Measurements from ENCODE around the gene OR52I2.

The OR52I2 gene

GRCh38 chr11:4581443-4581842 is at the start of gene OR52I2:
OR52I2 (plus strand) TSS chr11:4581743.
- no peaks in the 10 kb centered on the region for H3K27me3 ChIP-seq (ENCODE audit: low read depth, low read length)
- no peaks in the 10 kb centered on the region for H3K4me1 ChIP-seq (ENCODE audit: control insufficient read depth in 1 of 2, insufficient read depth in 2 of 2, low read length in 2 of 2)
- H3K27ac ChIP-seq (ENCODE audit: low read length), result no peak within 1 kb of the TSS
- no peaks in the 10 kb centered on the region for H3K9me3 ChIP-seq (ENCODE audit: control insufficient read depth in 1 of 2, low read length in 2 of 2)
- H3K36me3 ChIP-seq (ENCODE audit: control insufficient read depth in 1 of 2, insufficient read depth in 2 of 2, low read length in 2 of 2), result no peaks in the 10 kb centered on the region
- no peak within 1 kb of the TSS for H3K4me3 ChIP-seq (ENCODE audit: low read depth in 1 of 2, low read length in 2 of 2)

GRCh38 chr11:4539603-4540219 is 41.8 kb upstream of the OR52I2 start:
- Histone ChIP-seq H3K4me3 (ENCODE audit: low read depth in 1 of 2, low read length in 2 of 2) (no peak overlapping the region), H3K27ac (ENCODE audit: low read length) (no peak overlapping the region), H3K36me3 (ENCODE audit: control insufficient read depth in 1 of 2, insufficient read depth in 2 of 2, low read length in 2 of 2) (no peaks in the 10 kb centered on the region), H3K27me3 (ENCODE audit: low read depth, low read length) (no peaks in the 10 kb centered on the region), H3K9me3 (ENCODE audit: control insufficient read depth in 1 of 2, low read length in 2 of 2) (no peaks in the 10 kb centered on the region), H3K4me1 (ENCODE audit: control insufficient read depth in 1 of 2, insufficient read depth in 2 of 2, low read length in 2 of 2) (no peaks in the 10 kb centered on the region)

GRCh38 chr11:4541071-4541470 is 40.5 kb upstream of the OR52I2 start:
- no peaks in the 10 kb centered on the region for H3K9me3 ChIP-seq (ENCODE audit: control insufficient read depth in 1 of 2, low read length in 2 of 2)
- no peaks in the 10 kb centered on the region for H3K4me1 ChIP-seq (ENCODE audit: control insufficient read depth in 1 of 2, insufficient read depth in 2 of 2, low read length in 2 of 2)
- no peak overlapping the region for H3K27ac ChIP-seq (ENCODE audit: low read length)
- no peaks in the 10 kb centered on the region for H3K27me3 ChIP-seq (ENCODE audit: low read depth, low read length)
- H3K36me3 ChIP-seq (ENCODE audit: control insufficient read depth in 1 of 2, insufficient read depth in 2 of 2, low read length in 2 of 2), result no peaks in the 10 kb centered on the region
- H3K4me3 ChIP-seq (ENCODE audit: low read depth in 1 of 2, low read length in 2 of 2), result no peak overlapping the region

GRCh38 chr11:4543561-4543960 is 38.0 kb upstream of the OR52I2 start:
- Histone ChIP-seq H3K27me3 (ENCODE audit: low read depth, low read length) (no peaks in the 10 kb centered on the region), H3K4me3 (ENCODE audit: low read depth in 1 of 2, low read length in 2 of 2) (no peak overlapping the region), H3K9me3 (ENCODE audit: control insufficient read depth in 1 of 2, low read length in 2 of 2) (no peaks in the 10 kb centered on the region), H3K4me1 (ENCODE audit: control insufficient read depth in 1 of 2, insufficient read depth in 2 of 2, low read length in 2 of 2) (no peaks in the 10 kb centered on the region), H3K36me3 (ENCODE audit: control insufficient read depth in 1 of 2, insufficient read depth in 2 of 2, low read length in 2 of 2) (no peaks in the 10 kb centered on the region), H3K27ac (ENCODE audit: low read length) (no peak overlapping the region)

- Histone ChIP-seq H3K27me3 (ENCODE audit: low read depth, low read length) (no peaks in the 10 kb centered on the region), H3K4me1 (ENCODE audit: control insufficient read depth in 1 of 2, insufficient read depth in 2 of 2, low read length in 2 of 2) (no peaks in the 10 kb centered on the region), H3K4me3 (ENCODE audit: low read depth in 1 of 2, low read length in 2 of 2) (no peak within 1 kb of the TSS), H3K9me3 (ENCODE audit: control insufficient read depth in 1 of 2, low read length in 2 of 2) (peaks cover 0 to under 1% of the 10 kb centered on the region in 2 donors), H3K36me3 (ENCODE audit: control insufficient read depth in 1 of 2, insufficient read depth in 2 of 2, low read length in 2 of 2) (no peaks in the 10 kb centered on the region), H3K27ac (ENCODE audit: low read length) (no peak within 1 kb of the TSS)
These were observed 36.7 kb upstream of the OR52I2 start, which contains the start of gene OR52M1 for GRCh38 chr11:4544891-4545290. OR52M1 (plus strand) TSS chr11:4545191; CDS start chr11:4545191, 0 bp downstream.

- H3K27me3 ChIP-seq (ENCODE audit: low read depth, low read length), result no peaks in the 10 kb centered on the region
- H3K4me3 ChIP-seq (ENCODE audit: low read depth in 1 of 2, low read length in 2 of 2), result no peak overlapping the region
- H3K4me1 ChIP-seq (ENCODE audit: control insufficient read depth in 1 of 2, insufficient read depth in 2 of 2, low read length in 2 of 2), result no peaks in the 10 kb centered on the region
- peaks cover 0 to 4% of the 10 kb centered on the region in 2 donors for H3K9me3 ChIP-seq (ENCODE audit: control insufficient read depth in 1 of 2, low read length in 2 of 2)
- H3K27ac ChIP-seq (ENCODE audit: low read length), result no peak overlapping the region
- no peaks in the 10 kb centered on the region for H3K36me3 ChIP-seq (ENCODE audit: control insufficient read depth in 1 of 2, insufficient read depth in 2 of 2, low read length in 2 of 2)
These were observed 34.7 kb upstream of the OR52I2 start for GRCh38 chr11:4546878-4547277.

- Histone ChIP-seq H3K9me3 (ENCODE audit: control insufficient read depth in 1 of 2, low read length in 2 of 2) (peaks cover 0 to 4% of the 10 kb centered on the region in 2 donors), H3K27me3 (ENCODE audit: low read depth, low read length) (no peaks in the 10 kb centered on the region), H3K27ac (ENCODE audit: low read length) (no peak overlapping the region), H3K4me1 (ENCODE audit: control insufficient read depth in 1 of 2, insufficient read depth in 2 of 2, low read length in 2 of 2) (no peaks in the 10 kb centered on the region), H3K4me3 (ENCODE audit: low read depth in 1 of 2, low read length in 2 of 2) (no peak overlapping the region), H3K36me3 (ENCODE audit: control insufficient read depth in 1 of 2, insufficient read depth in 2 of 2, low read length in 2 of 2) (no peaks in the 10 kb centered on the region)
These were observed 34.1 kb upstream of the OR52I2 start for GRCh38 chr11:4547416-4547815.

- no peak overlapping the region for H3K27ac ChIP-seq (ENCODE audit: low read length)
- no peaks in the 10 kb centered on the region for H3K27me3 ChIP-seq (ENCODE audit: low read depth, low read length)
- H3K36me3 ChIP-seq (ENCODE audit: control insufficient read depth in 1 of 2, insufficient read depth in 2 of 2, low read length in 2 of 2), result no peaks in the 10 kb centered on the region
- no peaks in the 10 kb centered on the region for H3K4me1 ChIP-seq (ENCODE audit: control insufficient read depth in 1 of 2, insufficient read depth in 2 of 2, low read length in 2 of 2)
- no peak overlapping the region for H3K4me3 ChIP-seq (ENCODE audit: low read depth in 1 of 2, low read length in 2 of 2)
- H3K9me3 ChIP-seq (ENCODE audit: control insufficient read depth in 1 of 2, low read length in 2 of 2), result peaks cover 0 to 7% of the 10 kb centered on the region in 2 donors
These were observed 30.1 kb upstream of the OR52I2 start for GRCh38 chr11:4551346-4551979.

GRCh38 chr11:4559527-4560440 is 21.8 kb upstream of the OR52I2 start:
- Histone ChIP-seq H3K4me3 (ENCODE audit: low read depth in 1 of 2, low read length in 2 of 2) (no peak overlapping the region), H3K9me3 (ENCODE audit: control insufficient read depth in 1 of 2, low read length in 2 of 2) (peaks cover 0 to 3% of the 10 kb centered on the region in 2 donors), H3K36me3 (ENCODE audit: control insufficient read depth in 1 of 2, insufficient read depth in 2 of 2, low read length in 2 of 2) (no peaks in the 10 kb centered on the region), H3K27ac (ENCODE audit: low read length) (no peak overlapping the region), H3K27me3 (ENCODE audit: low read depth, low read length) (no peaks in the 10 kb centered on the region), H3K4me1 (ENCODE audit: control insufficient read depth in 1 of 2, insufficient read depth in 2 of 2, low read length in 2 of 2) (no peaks in the 10 kb centered on the region)

GRCh38 chr11:4560467-4560866 is 21.1 kb upstream of the OR52I2 start:
- no peak overlapping the region for H3K4me3 ChIP-seq (ENCODE audit: low read depth in 1 of 2, low read length in 2 of 2)
- H3K4me1 ChIP-seq (ENCODE audit: control insufficient read depth in 1 of 2, insufficient read depth in 2 of 2, low read length in 2 of 2), result no peaks in the 10 kb centered on the region
- no peak overlapping the region for H3K27ac ChIP-seq (ENCODE audit: low read length)
- no peaks in the 10 kb centered on the region for H3K36me3 ChIP-seq (ENCODE audit: control insufficient read depth in 1 of 2, insufficient read depth in 2 of 2, low read length in 2 of 2)
- no peaks in the 10 kb centered on the region for H3K27me3 ChIP-seq (ENCODE audit: low read depth, low read length)
- peaks cover 0 to 3% of the 10 kb centered on the region in 2 donors for H3K9me3 ChIP-seq (ENCODE audit: control insufficient read depth in 1 of 2, low read length in 2 of 2)

GRCh38 chr11:4565371-4565770 is 16.2 kb upstream of the OR52I2 start:
- Histone ChIP-seq H3K9me3 (ENCODE audit: control insufficient read depth in 1 of 2, low read length in 2 of 2) (peaks cover 0 to 3% of the 10 kb centered on the region in 2 donors), H3K36me3 (ENCODE audit: control insufficient read depth in 1 of 2, insufficient read depth in 2 of 2, low read length in 2 of 2) (no peaks in the 10 kb centered on the region), H3K27me3 (ENCODE audit: low read depth, low read length) (no peaks in the 10 kb centered on the region), H3K27ac (ENCODE audit: low read length) (no peak overlapping the region), H3K4me3 (ENCODE audit: low read depth in 1 of 2, low read length in 2 of 2) (no peak overlapping the region), H3K4me1 (ENCODE audit: control insufficient read depth in 1 of 2, insufficient read depth in 2 of 2, low read length in 2 of 2) (no peaks in the 10 kb centered on the region)

Data from muscle layer of duodenum (tissue), 2 donors.